Endothelial cell of umbilical vein (primary cell): ENCODE results near the gene FILIP1L. TPM values are rescaled to one million over a fixed set of nuclear protein-coding genes. Genes with fewer than 3 reads are reported as not detected.
A peak's percentile ranks its signal among the peaks of the same experiment; 100 is the strongest.

ENCODE experiments used
- BruUV-seq: library from RNA; stranded (reverse); fragments of 400-500 nt; replicated peaks from 2 replicates; lab custom pipeline; 2021; lab: Mats Ljungman, UMichigan
- CTCF ChIA-PET: fragments of 300-600, 350-600 bp; sonication (Branson Sonifier 250); formaldehyde crosslinking; loops from one replicate; lab custom pipeline; 2021; ENCODE audit warnings: antibody characterized with exemption, inconsistent platforms; lab: Charles Lee
- POLR2A ChIA-PET: fragments of 300-600, 350-600 bp; sonication (Branson Sonifier 250); formaldehyde crosslinking; loops from one replicate; lab custom pipeline; 2021; ENCODE audit warnings: antibody characterized with exemption, inconsistent platforms; lab: Charles Lee
- DNase-seq: peaks from one replicate; pipeline ENCODE4 v3.0.0-alpha.2; 2011; ENCODE audit warnings: low read depth, low spot score
- FAIRE-seq: peaks from 2 replicates; lab custom pipeline; 2011; peaks lifted over from hg19 to GRCh38; lab: Jason Lieb, UNC
- H2AFZ ChIP-seq: 2 replicates; pipeline ENCODE4 v1.6.0; 2012; ENCODE audit warnings: low read depth, low read length, control low read depth, inconsistent platforms
- H3K27ac ChIP-seq: 2 replicates; pipeline ENCODE4 v1.5.1; 2011; ENCODE audit warnings: low read depth, mild to moderate bottlenecking, control low read depth, low read length, moderate library complexity; ENCODE audit not compliant: insufficient read depth
- H3K27me3 ChIP-seq, 2 experiments: 2 replicates each; pipeline versions ENCODE4 v1.6.0 to v1.6.1; 2011; ENCODE audit warnings: low read length in 2 of 2, mixed read lengths in 1 of 2; ENCODE audit not compliant: control insufficient read depth in 2 of 2, insufficient read depth in 2 of 2
- H3K36me3 ChIP-seq, 2 experiments: 2 replicates in 1 of 2; 3 replicates in 1 of 2; pipeline ENCODE4 v1.5.1; 2011; ENCODE audit warnings: low read length in 2 of 2, mild to moderate bottlenecking in 1 of 2, moderate library complexity in 1 of 2; ENCODE audit not compliant: control insufficient read depth in 2 of 2, insufficient read depth in 2 of 2; ENCODE audit errors: extremely low read depth in 1 of 2
- H3K4me1 ChIP-seq: 3 replicates; pipeline ENCODE4 v1.5.1; 2011; ENCODE audit warnings: mild to moderate bottlenecking, low read length; ENCODE audit not compliant: control insufficient read depth, insufficient read depth; ENCODE audit errors: extremely low read depth
- H3K4me2 ChIP-seq: 2 replicates; pipeline ENCODE4 v1.6.1; 2011; ENCODE audit warnings: low read length, control low read depth, mixed read lengths; ENCODE audit not compliant: insufficient read depth
- H3K4me3 ChIP-seq, 3 experiments: fragments of 200-600 bp in 1 of 3; sonication (generic), shearing (Covaris generic) in 1 of 3; replicated peaks in 1 of 3; 2 replicates each; pipeline ENCODE4 v1.5.1; 2011 to 2016; ENCODE audit warnings: control low read depth in 3 of 3, low read length in 3 of 3, mild to moderate bottlenecking in 2 of 3, inconsistent platforms in 1 of 3, low read depth in 1 of 3, moderate library complexity in 1 of 3; ENCODE audit not compliant: insufficient read depth in 1 of 3
- H3K79me2 ChIP-seq: 2 replicates; pipeline ENCODE4 v1.6.0; 2012; ENCODE audit warnings: low read length, inconsistent platforms; ENCODE audit not compliant: control insufficient read depth, insufficient read depth
- H3K9ac ChIP-seq: replicated peaks from 2 replicates; pipeline ENCODE3; 2011; ENCODE audit warnings: low read length, control low read depth; ENCODE audit not compliant: insufficient read depth; ENCODE audit errors: extremely low read depth
- H3K9me1 ChIP-seq: replicated peaks from 3 replicates; pipeline ENCODE4 v1.6.0; 2011; ENCODE audit warnings: mild to moderate bottlenecking, low read length; ENCODE audit not compliant: control insufficient read depth, insufficient read depth; ENCODE audit errors: extremely low read depth
- H3K9me3 ChIP-seq: replicated peaks from 2 replicates; pipeline ENCODE4 v1.5.1; 2012; ENCODE audit warnings: low read length, inconsistent platforms; ENCODE audit not compliant: control insufficient read depth, insufficient read depth
- H4K20me1 ChIP-seq: replicated peaks from 2 replicates; pipeline ENCODE3; 2011; ENCODE audit warnings: mild to moderate bottlenecking, low read length; ENCODE audit not compliant: control insufficient read depth, insufficient read depth; ENCODE audit errors: extremely low read depth
- EZH2 ChIP-seq: IDR thresholded peaks from 2 replicates; pipeline ENCODE4 v1.6.1; 2012; ENCODE audit warnings: borderline replicate concordance, low read depth, mild to moderate bottlenecking, moderate library complexity, low read length, inconsistent platforms; ENCODE audit not compliant: severe bottlenecking
- FOS ChIP-seq: IDR thresholded peaks from 2 replicates; pipeline ENCODE4 v1.6.1; 2011; ENCODE audit warnings: mild to moderate bottlenecking, low read length, moderate library complexity, borderline replicate concordance; ENCODE audit not compliant: insufficient read depth
- GATA2 ChIP-seq: IDR thresholded peaks from 2 replicates; pipeline ENCODE4 v1.7.0; 2011; ENCODE audit warnings: low read depth, mild to moderate bottlenecking, moderate library complexity, mixed read lengths, low read length; ENCODE audit not compliant: insufficient read length, insufficient read depth
- JUN ChIP-seq: IDR thresholded peaks from 2 replicates; pipeline ENCODE4 v1.6.1; 2011; ENCODE audit warnings: borderline replicate concordance, low read depth; ENCODE audit not compliant: insufficient read length, insufficient read depth
- MYC ChIP-seq: IDR thresholded peaks from one replicate; pipeline ENCODE4 v1.6.1; 2011; ENCODE audit warnings: mild to moderate bottlenecking, low read depth, low read length
- POLR2A ChIP-seq: IDR thresholded peaks from 2 replicates; pipeline ENCODE4 v1.6.1; 2012; ENCODE audit warnings: low read depth, mild to moderate bottlenecking, control low read depth, low read length
- POLR2AphosphoS5 ChIP-seq: IDR thresholded peaks from 2 replicates; pipeline ENCODE4 v1.6.1; 2012; ENCODE audit warnings: low read depth, mild to moderate bottlenecking, control low read depth, low read length, moderate library complexity; ENCODE audit not compliant: insufficient read depth
- dilution Hi-C: fragments of 300-500 bp; cut with MboI; formaldehyde crosslinking; loops from one replicate; pipeline ENCODE4 v1.15.0; 2019; ENCODE audit warnings: low sequenced_read_pairs; ENCODE audit not compliant: extremely low pct_ligation_motif_present
- intact Hi-C: fragments of 100-400 bp; cut with micrococcal nuclease; formaldehyde crosslinking; loops from one replicate; pipeline ENCODE4 v1.10.0; 2022
- polyA plus RNA-seq, 4 experiments: library from polyadenylated mRNA; depleted of rRNA in 3 of 4; stranded (reverse) in 3 of 4; unstranded in 1 of 4; fragments of >200 nt; gene quantifications; 2 replicates each; pipeline versions ENCODE4 v1.2.1 to v1.2.3, GENCODE V29; 2011 to 2012; ENCODE audit warnings: missing spikeins in 1 of 4
- total RNA-seq: library from RNA; stranded (reverse); gene quantifications from 2 replicates; pipeline ENCODE4 v1.2.3, GENCODE V29; 2021
- TF ChIP-seq, protein P1 (sequence below), 2 donors: IDR thresholded peaks; 1 replicate in 1 of 2; 2 replicates in 1 of 2; pipeline ENCODE4 v1.5.1; 2011; ENCODE audit warnings: low read length in 2 of 2, mild to moderate bottlenecking in 2 of 2, moderate library complexity in 2 of 2, control low read depth in 1 of 2, inconsistent platforms in 1 of 2, low read depth in 1 of 2; ENCODE audit not compliant: insufficient read depth in 1 of 2; ENCODE audit errors: extremely low read depth in 1 of 2
- TF ChIP-seq, protein P2 (sequence below): IDR thresholded peaks from 2 replicates; pipeline ENCODE4 v1.6.1; 2011; ENCODE audit not compliant: insufficient read depth, insufficient read length

Gene FILIP1L
- total and polyA plus RNA-seq, 2 donors (not counting 3 experiments of a cell fraction or from before 2014, with no cell fraction given) = 26.0 to 29.9 TPM

DNA sequence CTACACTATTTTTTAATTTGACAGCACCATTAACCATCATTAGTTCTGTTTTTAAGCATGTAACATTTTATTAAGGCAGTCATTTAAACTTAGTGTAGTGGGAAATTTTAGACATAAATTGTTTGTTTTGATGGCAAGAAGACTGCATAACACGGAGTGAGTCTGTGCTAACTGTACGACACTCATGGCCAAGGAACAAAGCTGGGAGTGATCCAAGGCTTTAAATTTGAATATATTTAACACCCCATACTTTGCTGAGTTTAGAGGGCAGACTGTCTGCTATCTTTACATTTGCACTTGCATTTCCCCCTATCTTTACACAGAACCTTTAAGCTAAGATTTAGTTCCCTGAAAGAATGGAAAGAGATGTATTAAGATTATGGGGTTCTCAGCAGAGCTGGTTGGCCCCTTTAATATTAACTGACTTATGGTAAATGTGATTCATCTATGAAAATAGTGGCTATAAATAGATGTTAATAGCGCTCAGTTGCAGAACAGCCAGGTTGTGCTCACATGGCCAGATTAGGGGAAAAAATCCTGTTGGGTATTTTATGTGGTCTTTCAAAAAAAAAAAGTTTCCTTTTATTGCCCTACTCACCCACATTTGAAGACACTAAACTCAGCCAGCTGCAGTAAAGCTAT, 175.9 kb downstream of the FILIP1L start:
- POLR2A ChIA-PET = no interaction called here
- H3K36me3 ChIP-seq = no peaks in the 10 kb centered on the region
- TF ChIP-seq GATA2 (no peak), FOS (no peak), EZH2 (no peak), POLR2A (no peak), MYC (no peak), POLR2AphosphoS5 (no peak), JUN (no peak)
- TF ChIP-seq, protein P1, sequence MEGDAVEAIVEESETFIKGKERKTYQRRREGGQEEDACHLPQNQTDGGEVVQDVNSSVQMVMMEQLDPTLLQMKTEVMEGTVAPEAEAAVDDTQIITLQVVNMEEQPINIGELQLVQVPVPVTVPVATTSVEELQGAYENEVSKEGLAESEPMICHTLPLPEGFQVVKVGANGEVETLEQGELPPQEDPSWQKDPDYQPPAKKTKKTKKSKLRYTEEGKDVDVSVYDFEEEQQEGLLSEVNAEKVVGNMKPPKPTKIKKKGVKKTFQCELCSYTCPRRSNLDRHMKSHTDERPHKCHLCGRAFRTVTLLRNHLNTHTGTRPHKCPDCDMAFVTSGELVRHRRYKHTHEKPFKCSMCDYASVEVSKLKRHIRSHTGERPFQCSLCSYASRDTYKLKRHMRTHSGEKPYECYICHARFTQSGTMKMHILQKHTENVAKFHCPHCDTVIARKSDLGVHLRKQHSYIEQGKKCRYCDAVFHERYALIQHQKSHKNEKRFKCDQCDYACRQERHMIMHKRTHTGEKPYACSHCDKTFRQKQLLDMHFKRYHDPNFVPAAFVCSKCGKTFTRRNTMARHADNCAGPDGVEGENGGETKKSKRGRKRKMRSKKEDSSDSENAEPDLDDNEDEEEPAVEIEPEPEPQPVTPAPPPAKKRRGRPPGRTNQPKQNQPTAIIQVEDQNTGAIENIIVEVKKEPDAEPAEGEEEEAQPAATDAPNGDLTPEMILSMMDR (IDR thresholded peaks at IDR 0.05; ENCODE audit: extremely low read depth in 1 of 2, insufficient read depth in 1 of 2, low read depth in 1 of 2, low read length in 2 of 2) = no peak
- TF ChIP-seq, protein P2, sequence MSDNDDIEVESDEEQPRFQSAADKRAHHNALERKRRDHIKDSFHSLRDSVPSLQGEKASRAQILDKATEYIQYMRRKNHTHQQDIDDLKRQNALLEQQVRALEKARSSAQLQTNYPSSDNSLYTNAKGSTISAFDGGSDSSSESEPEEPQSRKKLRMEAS = no peak
- no peak overlapping the region for H2AFZ ChIP-seq
- no peaks in the 10 kb centered on the region for H3K79me2 ChIP-seq
- dilution Hi-C loops = no loop called here
- no peaks in the 10 kb centered on the region for H3K9me3 ChIP-seq
- no peaks in the 10 kb centered on the region for H3K27me3 ChIP-seq
- no peak overlapping the region for H3K27ac ChIP-seq
- H3K4me3 ChIP-seq = no peak overlapping the region
- FAIRE-seq (no peak), DNase-seq (peak; percentile 41)
- no peak overlapping the region for H3K9ac ChIP-seq
- CTCF ChIA-PET = interaction anchor here (0.7 to 1.7 kb wide), 5 partner anchors 10 to 68 kb away, joined by 3 to 7 read pairs (median 4); no protein-coding TSS in a partner anchor
- H4K20me1 ChIP-seq = no peaks in the 10 kb centered on the region
- BruUV-seq = no TSS peak
- H3K4me1 ChIP-seq = peaks cover 16% of the 10 kb centered on the region
- intact Hi-C loops = no loop called here
- H3K4me2 ChIP-seq = no peak overlapping the region
- H3K9me1 ChIP-seq = no peaks in the 10 kb centered on the region
